Measurements from ENCODE around the gene HOXD13. TPM values are rescaled to one million over a fixed set of nuclear protein-coding genes. Genes with fewer than 3 reads are reported as not detected.

Gene HOXD13
- total RNA-seq, 1 donor from 2014 or later, result under 0.01 TPM

- peak; percentile 57 for DNase-seq
Measured at GRCh38 chr2:176106581-176107539, 14.3 kb downstream of the HOXD13 start, which contains the start of gene HOXD11. TSS of gene HOXD11 (plus strand) at chr2:176107280. CDS start at chr2:176107356, 76 bp downstream.

- DNase-seq, result peak; percentile 40
Measured at GRCh38 chr2:176107731-176108181, 15.2 kb downstream of the HOXD13 start.

- no peak for DNase-seq
Measured at GRCh38 chr2:176109192-176109901, 16.8 kb downstream of the HOXD13 start.

GRCh38 chr2:176109946-176110345 is 17.4 kb downstream of the HOXD13 start:
- DNase-seq, result no peak

DNA sequence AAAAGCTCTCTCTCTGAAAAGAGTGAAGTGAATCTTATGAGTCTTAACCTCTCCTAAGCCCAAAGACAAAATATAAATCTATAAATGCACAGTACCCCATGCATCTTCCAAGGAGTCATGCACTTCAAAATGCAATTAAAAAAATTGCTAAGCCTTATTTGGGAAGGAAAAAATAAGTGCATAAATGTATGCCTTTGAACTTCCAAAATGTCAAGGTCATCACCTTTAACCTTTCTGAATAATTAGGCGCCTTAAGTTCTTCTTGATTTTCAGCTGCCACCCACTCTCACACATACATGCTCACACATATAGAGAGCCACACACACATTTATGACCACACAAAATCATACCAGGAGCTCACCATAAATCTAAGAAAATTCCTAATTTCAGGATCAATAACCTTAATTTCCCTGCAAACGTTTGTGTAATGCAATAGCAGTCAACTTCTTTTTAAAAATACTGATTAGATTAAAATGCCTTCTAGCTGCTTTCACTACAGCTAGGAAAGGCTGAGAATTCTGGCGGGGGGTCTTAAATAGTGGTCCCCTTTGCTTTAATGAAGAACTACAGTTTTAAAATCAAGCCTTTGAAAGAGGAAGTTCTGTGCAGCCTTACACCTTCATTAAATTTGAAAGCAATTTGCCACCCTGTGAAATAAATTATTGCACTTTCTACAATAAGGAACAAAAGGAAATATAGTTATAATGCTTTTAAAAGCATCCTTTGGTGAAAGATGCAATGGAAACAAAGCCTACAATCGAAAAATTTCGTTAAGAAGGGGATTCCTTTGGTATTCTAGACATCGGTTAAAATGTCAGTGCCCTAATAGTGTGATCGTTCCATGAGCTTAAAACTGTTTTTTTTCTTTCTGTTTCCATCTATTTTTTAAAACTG is 18.1 kb downstream of the HOXD13 start:
- DNase-seq, result no peak

GRCh38 chr2:176111309-176111663 is 18.8 kb downstream of the HOXD13 start:
- DNase-seq, result peak; percentile 88

DNA sequence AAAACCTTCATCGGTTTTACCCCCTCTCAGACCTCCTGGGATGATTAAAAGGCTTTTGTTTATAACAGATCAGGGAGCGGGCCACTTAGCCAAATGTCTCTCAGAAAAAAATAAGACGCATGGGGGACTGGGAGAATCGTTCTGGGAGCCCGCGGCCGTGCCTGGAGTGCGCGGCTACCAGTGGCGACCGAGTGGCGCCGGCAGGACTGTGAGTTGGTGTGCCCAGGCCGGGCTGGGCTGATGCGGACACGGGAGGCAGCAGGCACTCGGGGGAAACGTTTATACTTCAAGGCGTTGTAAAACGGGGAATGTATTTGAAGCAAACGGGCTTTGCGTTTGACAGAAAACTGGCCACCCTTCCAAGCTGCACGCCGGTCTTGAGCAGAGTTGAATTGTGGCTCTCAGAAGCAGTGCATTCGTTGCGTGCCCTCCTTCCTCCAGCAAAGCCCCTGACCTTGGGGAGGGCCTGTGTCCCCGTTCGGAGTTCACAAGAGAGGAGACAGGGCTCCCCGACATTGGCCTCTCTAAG is 19.4 kb downstream of the HOXD13 start:
- no peak for DNase-seq

- DNase-seq, result no peak
Measured at GRCh38 chr2:176112375-176113302, 20.1 kb downstream of the HOXD13 start.

DNA sequence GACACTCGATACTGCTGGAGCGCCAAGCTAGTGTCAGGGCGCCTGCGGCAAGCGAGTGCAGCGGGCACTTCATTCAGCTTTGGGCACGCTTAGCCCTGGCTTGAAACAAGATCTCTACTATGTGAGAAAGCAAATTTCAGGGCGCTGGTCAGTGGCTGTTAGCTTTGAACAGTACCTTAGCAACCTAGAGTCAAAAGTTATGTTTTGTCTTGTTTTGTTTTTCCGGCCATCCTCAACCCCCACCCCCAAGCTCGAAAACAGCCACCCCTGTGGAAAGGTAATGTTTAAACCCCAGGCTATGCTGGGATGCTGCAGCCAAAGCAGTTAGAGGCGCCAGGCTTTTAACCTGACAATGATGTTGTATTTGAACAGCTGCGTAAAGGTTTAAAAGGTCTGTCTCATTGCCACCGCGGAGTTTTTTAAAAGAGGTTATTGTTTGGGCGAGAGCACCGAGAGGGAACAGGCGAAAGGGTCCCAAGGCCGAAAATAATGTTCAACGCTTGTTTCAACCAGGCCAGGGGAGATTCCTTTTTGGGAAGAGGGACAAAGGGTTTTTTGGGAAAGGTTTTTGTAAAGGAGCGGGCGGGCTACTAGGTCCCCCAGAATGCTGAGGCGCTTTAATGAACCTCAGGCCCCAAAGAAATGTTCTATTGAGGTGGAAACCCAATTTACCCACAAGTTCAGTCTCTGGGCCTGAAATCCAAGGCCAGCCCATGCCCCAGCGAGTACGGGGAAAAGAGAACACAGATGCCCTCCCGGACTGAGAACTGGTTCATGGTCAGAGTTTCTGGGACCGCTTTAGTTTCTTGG is 21.8 kb downstream of the HOXD13 start:
- DNase-seq, result no peak

- no peak for DNase-seq
Measured at GRCh38 chr2:176114930-176115625, 22.6 kb downstream of the HOXD13 start.

GRCh38 chr2:176115883-176116813 is 23.6 kb downstream of the HOXD13 start, which contains the start of gene HOXD10:
TSS of gene HOXD10 (plus strand) at chr2:176116778. CDS start at chr2:176116834, 56 bp downstream.
- peak; percentile 98 for DNase-seq

- DNase-seq, result peak; percentile 64
Measured at GRCh38 chr2:176117162-176117822, 24.8 kb downstream of the HOXD13 start.

- peak; percentile 42 for DNase-seq
Measured at GRCh38 chr2:176117823-176118371, 25.4 kb downstream of the HOXD13 start.

DNA sequence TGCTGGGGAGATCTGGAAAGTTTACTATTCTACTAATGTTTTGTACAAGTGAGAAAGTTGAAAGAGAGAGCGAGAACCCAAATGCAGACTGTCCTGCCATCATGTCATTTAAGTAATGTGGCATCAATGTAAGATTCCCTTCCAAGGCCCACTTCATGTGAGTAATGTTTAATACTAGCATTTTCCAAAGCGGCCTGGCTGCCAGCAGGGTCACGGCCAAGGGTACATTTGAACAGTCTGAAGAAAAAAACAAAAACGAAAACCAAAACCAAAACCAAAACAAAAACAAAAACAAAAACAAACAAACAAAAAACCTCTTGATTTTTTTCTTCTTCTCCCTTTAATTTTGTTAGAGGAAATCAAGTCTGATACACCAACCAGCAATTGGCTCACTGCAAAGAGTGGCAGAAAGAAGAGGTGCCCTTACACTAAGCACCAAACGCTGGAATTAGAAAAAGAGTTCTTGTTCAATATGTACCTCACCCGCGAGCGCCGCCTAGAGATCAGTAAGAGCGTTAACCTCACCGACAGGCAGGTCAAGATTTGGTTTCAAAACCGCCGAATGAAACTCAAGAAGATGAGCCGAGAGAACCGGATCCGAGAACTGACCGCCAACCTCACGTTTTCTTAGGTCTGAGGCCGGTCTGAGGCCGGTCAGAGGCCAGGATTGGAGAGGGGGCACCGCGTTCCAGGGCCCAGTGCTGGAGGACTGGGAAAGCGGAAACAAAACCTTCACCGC is 26.2 kb downstream of the HOXD13 start:
- DNase-seq, result peak; percentile 92

DNA sequence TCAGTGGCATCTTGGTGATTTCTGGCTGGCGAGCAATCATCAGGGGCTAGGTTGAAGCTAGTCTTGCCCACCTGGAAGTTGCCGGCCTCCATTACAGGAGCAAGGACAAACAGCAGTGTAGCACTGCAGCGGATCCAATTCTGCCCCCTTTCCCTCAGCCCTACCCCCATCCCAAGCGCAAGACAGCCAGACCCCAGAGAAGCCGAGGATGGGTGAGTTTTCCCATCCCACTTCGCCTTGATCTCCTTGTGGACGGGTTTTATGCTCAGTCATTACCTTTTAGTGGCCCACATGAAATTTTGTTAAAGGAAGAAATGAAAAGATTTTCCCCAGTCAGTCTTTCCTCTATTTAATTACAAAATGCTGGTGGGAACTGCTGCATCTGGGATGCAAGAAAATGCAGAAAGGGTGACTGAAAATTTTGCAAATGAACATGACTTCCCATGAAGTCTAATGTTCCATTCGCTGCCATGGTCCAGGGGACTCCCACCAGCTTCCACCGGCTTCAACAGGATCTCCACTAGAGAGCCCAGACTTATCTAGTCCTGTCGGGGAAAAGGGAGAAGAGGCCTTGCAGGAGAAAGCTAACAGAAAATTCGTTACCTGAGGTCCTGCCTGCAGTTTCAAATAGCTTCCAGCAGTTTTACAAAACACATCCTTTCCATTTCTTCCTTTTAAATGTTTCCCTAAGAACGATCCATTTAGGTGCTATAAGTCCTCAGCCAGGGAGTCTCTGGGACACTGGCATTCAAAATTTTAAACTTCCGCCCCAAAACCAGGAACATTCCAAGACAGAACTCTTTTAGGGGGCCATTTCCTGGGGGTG is 28.1 kb downstream of the HOXD13 start:
- peak; percentile 63 for DNase-seq
